Caco-2 (cell line): ENCODE data around the gene UNC119B. TPM values are rescaled to one million over a fixed set of nuclear protein-coding genes. Genes with fewer than 3 reads are reported as not detected.

Experiments
- BruUV-seq: library from RNA; stranded (reverse); fragments of 400-500 nt; replicated peaks from 2 replicates; lab custom pipeline; 2021; lab: Mats Ljungman, UMichigan
- CTCF ChIA-PET: fragments of 300-600 bp; sonication (Branson Sonifier 250); formaldehyde crosslinking; loops from one replicate; lab custom pipeline; 2022; ENCODE audit warnings: antibody characterized with exemption; lab: Charles Lee
- POLR2A ChIA-PET: fragments of 300-600 bp; sonication (Branson Sonifier 250); formaldehyde crosslinking; loops from one replicate; lab custom pipeline; 2022; ENCODE audit warnings: antibody characterized with exemption; lab: Charles Lee
- DNase-seq, 2 experiments: peaks; one replicate each; pipeline versions ENCODE4 v3.0.0 to v3.0.0-alpha.2; 2020 to 2022
- H3K27me3 ChIP-seq: replicated peaks from 2 replicates; pipeline ENCODE4 v1.6.0; 2011; ENCODE audit warnings: low read length; ENCODE audit not compliant: control insufficient read depth, insufficient read depth
- H3K36me3 ChIP-seq: 2 replicates; pipeline ENCODE4 v1.5.1; 2011; ENCODE audit warnings: low read length; ENCODE audit not compliant: control insufficient read depth, insufficient read depth
- H3K4me1 ChIP-seq: fragments of 250-450 bp; sonication (Bioruptor Pico); 2 replicates; pipeline ENCODE4 v1.5.1; 2020; ENCODE audit warnings: mild to moderate bottlenecking
- H3K4me3 ChIP-seq: 2 replicates; pipeline ENCODE4 v1.5.1; 2011; ENCODE audit warnings: low read depth, mild to moderate bottlenecking, control low read depth, low read length
- H3K9me3 ChIP-seq: fragments of 250-450 bp; sonication (Bioruptor Pico); 2 replicates; pipeline ENCODE4 v1.5.1; 2020; ENCODE audit warnings: mild to moderate bottlenecking, moderate library complexity
- H3K27ac Mint-ChIP-seq: one replicate; pipeline ENCODE4 v1.8.0; 2022; ENCODE audit warnings: mixed read lengths; ENCODE audit not compliant: unreplicated experiment
- H3K27me3 Mint-ChIP-seq: one replicate; pipeline ENCODE4 v1.8.0; 2022; ENCODE audit warnings: mixed read lengths; ENCODE audit not compliant: insufficient read depth, unreplicated experiment
- H3K36me3 Mint-ChIP-seq: one replicate; pipeline ENCODE4 v1.8.0; 2022; ENCODE audit warnings: mild to moderate bottlenecking, mixed read lengths; ENCODE audit not compliant: insufficient read depth, unreplicated experiment
- H3K4me1 Mint-ChIP-seq: one replicate; pipeline ENCODE4 v1.8.0; 2022; ENCODE audit warnings: low read depth, mixed read lengths; ENCODE audit not compliant: unreplicated experiment
- H3K4me3 Mint-ChIP-seq: one replicate; pipeline ENCODE4 v1.8.0; 2022; ENCODE audit warnings: mild to moderate bottlenecking, moderate library complexity, mixed read lengths; ENCODE audit not compliant: unreplicated experiment
- H3K9me3 Mint-ChIP-seq: one replicate; pipeline ENCODE4 v1.8.0; 2022; ENCODE audit warnings: mixed read lengths; ENCODE audit not compliant: unreplicated experiment
- CTCF ChIP-seq, 2 experiments: fragments of 200-600 bp in 1 of 2; IDR thresholded peaks; 1 replicate in 1 of 2; 2 replicates in 1 of 2; pipeline versions ENCODE4 v1.5.1 to v1.8.0; 2011 to 2022; ENCODE audit warnings: antibody characterized with exemption in 1 of 2, control low read depth in 1 of 2, inconsistent platforms in 1 of 2, low read depth in 1 of 2, low read length in 1 of 2, mild to moderate bottlenecking in 1 of 2, moderate library complexity in 1 of 2; ENCODE audit not compliant: insufficient read depth in 1 of 2, severe bottlenecking in 1 of 2, unreplicated experiment in 1 of 2
- intact Hi-C: fragments of 100-400 bp; cut with micrococcal nuclease; formaldehyde crosslinking; loops from one replicate; pipeline ENCODE4 v1.10.0; 2022; ENCODE audit not compliant: unreplicated experiment
- total RNA-seq: library from RNA; stranded (reverse); gene quantifications from 2 replicates; pipeline ENCODE4 v1.2.3, GENCODE V29; 2022

The UNC119B gene
- total RNA-seq, 1 experiment from 2014 or later: 44.4 TPM

- H3K9me3 ChIP-seq: no peaks in the 10 kb centered on the region
- peaks cover 23% of the 10 kb centered on the region for H3K4me1 ChIP-seq
- Mint-ChIP-seq H3K27ac (peak overlapping the region; percentile 85), H3K36me3 (peaks cover 9% of the 10 kb centered on the region), H3K4me3 (peak overlapping the region; percentile 79), H3K9me3 (no peaks in the 10 kb centered on the region), H3K4me1 (peaks cover 14% of the 10 kb centered on the region), H3K27me3 (no peaks in the 10 kb centered on the region)
- H3K4me3 ChIP-seq: peak overlapping the region; percentile 90
- CTCF ChIA-PET: interaction anchor here (0.6 to 1.0 kb wide), 3 partner anchors 13 to 105 kb away, joined by 3 to 11 read pairs (median 3); partner anchors contain the start of gene POP5
- POLR2A ChIA-PET: no interaction called here
- no peaks in the 10 kb centered on the region for H3K27me3 ChIP-seq
- intact Hi-C loops: loop anchor here (2.0 to 5.0 kb wide), 2 partner anchors 39 to 105 kb away; partner anchors contain the start of gene POP5
- no TSS peak for BruUV-seq
- H3K36me3 ChIP-seq: no peaks in the 10 kb centered on the region
- TF ChIP-seq CTCF (IDR thresholded peaks at IDR 0.05; ENCODE audit: insufficient read depth in 1 of 2, low read depth in 1 of 2, low read length in 1 of 2, severe bottlenecking in 1 of 2, unreplicated experiment in 1 of 2): no peak
- peak; percentile 98 to 99 for DNase-seq
Measured at GRCh38 chr12:120686151-120686689, 24.0 kb upstream of the UNC119B start.

- Mint-ChIP-seq H3K36me3 (peaks cover 9% of the 10 kb centered on the region), H3K4me1 (peaks cover 17% of the 10 kb centered on the region), H3K27me3 (no peaks in the 10 kb centered on the region), H3K27ac (peak within 1 kb of the TSS; percentile 85), H3K4me3 (peak within 1 kb of the TSS; percentile 79), H3K9me3 (no peaks in the 10 kb centered on the region)
- H3K27me3 ChIP-seq: no peaks in the 10 kb centered on the region
- intact Hi-C loops: loop anchor here (1.0 to 5.0 kb wide), 3 partner anchors 27 to 106 kb away; partner anchors contain the start of gene POP5
- no TSS peak for BruUV-seq
- DNase-seq: peak; percentile 98 to 99
- POLR2A ChIA-PET: no interaction called here
- H3K4me3 ChIP-seq: peak within 1 kb of the TSS; percentile 90
- no peaks in the 10 kb centered on the region for H3K36me3 ChIP-seq
- H3K4me1 ChIP-seq: peaks cover 31% of the 10 kb centered on the region
- peak in 1 of 2 experiments; percentile 11 for TF ChIP-seq CTCF (IDR thresholded peaks at IDR 0.05; ENCODE audit: insufficient read depth in 1 of 2, low read depth in 1 of 2, low read length in 1 of 2, severe bottlenecking in 1 of 2, unreplicated experiment in 1 of 2)
- H3K9me3 ChIP-seq: no peaks in the 10 kb centered on the region
- CTCF ChIA-PET: interaction anchor here (0.6 to 1.0 kb wide), 4 partner anchors 14 to 190 kb away, joined by 3 to 11 read pairs (median 3); partner anchors contain the start of gene POP5
Measured at GRCh38 chr12:120686690-120687577, 23.3 kb upstream of the UNC119B start, which contains the start of gene MLEC. Gene MLEC (plus strand): TSS chr12:120687149. CDS start chr12:120687297, 148 bp downstream.
